H1 (cell line): ENCODE results near the gene NRSN2. TPM values are rescaled to one million over a fixed set of nuclear protein-coding genes. Genes with fewer than 3 reads are reported as not detected.

Source experiments
- CTCF ChIA-PET: fragments of 300-600 bp; sonication (Branson Sonifier 250); formaldehyde crosslinking; loops from one replicate; lab custom pipeline; 2021; ENCODE audit not compliant: partially characterized antibody; lab: Charles Lee
- POLR2A ChIA-PET: fragments of 300-600 bp; sonication (Branson Sonifier 250); formaldehyde crosslinking; loops from one replicate; lab custom pipeline; 2021; ENCODE audit warnings: inconsistent platforms; ENCODE audit not compliant: partially characterized antibody; lab: Charles Lee
- DNase-seq, 2 experiments: peaks; one replicate each; pipeline versions ENCODE4 v3.0.0 to v3.0.0-alpha.2; 2010 to 2022; ENCODE audit warnings: low spot score in 2 of 2, low read depth in 1 of 2, mixed read lengths in 1 of 2
- FAIRE-seq: peaks from 2 replicates; lab custom pipeline; 2011; peaks lifted over from hg19 to GRCh38; lab: Jason Lieb, UNC
- H2AFZ ChIP-seq: 2 replicates; pipeline ENCODE4 v1.8.1; 2012; ENCODE audit warnings: low read length, inconsistent platforms
- H2AK5ac ChIP-seq: 2 replicates; pipeline ENCODE4 v1.6.1; 2013; ENCODE audit warnings: low read depth, low read length
- H2BK120ac ChIP-seq: replicated peaks from 2 replicates; pipeline ENCODE3; 2013; ENCODE audit warnings: low read depth, low read length, inconsistent platforms
- H2BK12ac ChIP-seq: 2 replicates; pipeline ENCODE4 v1.6.1; 2013; ENCODE audit warnings: low read depth, low read length
- H2BK15ac ChIP-seq: 2 replicates; pipeline ENCODE4 v1.6.1; 2013; ENCODE audit warnings: low read length
- H2BK20ac ChIP-seq: 2 replicates; pipeline ENCODE4 v1.6.1; 2013; ENCODE audit warnings: low read length
- H2BK5ac ChIP-seq: 2 replicates; pipeline ENCODE4 v1.6.1; 2013; ENCODE audit warnings: low read depth, low read length
- H3K14ac ChIP-seq: 2 replicates; pipeline ENCODE4 v1.6.1; 2013; ENCODE audit warnings: inconsistent platforms; ENCODE audit not compliant: insufficient read length
- H3K18ac ChIP-seq: 2 replicates; pipeline ENCODE4 v1.6.1; 2013; ENCODE audit warnings: low read length; ENCODE audit errors: extremely low read depth
- H3K23ac ChIP-seq: 2 replicates; pipeline ENCODE4 v1.6.1; 2013; ENCODE audit warnings: inconsistent platforms; ENCODE audit not compliant: insufficient read length
- H3K23me2 ChIP-seq: 2 replicates; pipeline ENCODE4 v1.6.1; 2013; ENCODE audit warnings: low read depth, low read length
- H3K27ac ChIP-seq: 2 replicates; pipeline ENCODE4 v1.6.1; 2011; ENCODE audit warnings: low read depth, low read length, inconsistent platforms
- H3K27me3 ChIP-seq, 4 experiments: replicated peaks in 1 of 4; 1 replicate in 1 of 4; 2 replicates in 3 of 4; pipeline versions ENCODE4 v1.6.1 to v1.8.1; 2011 to 2013; ENCODE audit warnings: low read length in 3 of 4, mild to moderate bottlenecking in 3 of 4, inconsistent platforms in 2 of 4, mixed read lengths in 2 of 4, moderate library complexity in 1 of 4; ENCODE audit not compliant: control insufficient read depth in 3 of 4, insufficient read depth in 3 of 4; ENCODE audit errors: extremely low read depth in 1 of 4
- H3K36me3 ChIP-seq, 4 experiments: 2 replicates each; pipeline versions ENCODE4 v1.6.1 to v1.8.1; 2011 to 2013; ENCODE audit warnings: mild to moderate bottlenecking in 4 of 4, low read length in 3 of 4, moderate library complexity in 2 of 4, control low read depth in 1 of 4, inconsistent platforms in 1 of 4; ENCODE audit not compliant: insufficient read depth in 4 of 4, control insufficient read depth in 2 of 4
- H3K4ac ChIP-seq: replicated peaks from 2 replicates; pipeline ENCODE3; 2013; ENCODE audit warnings: low read length, low read depth, mixed read lengths, inconsistent platforms; ENCODE audit not compliant: insufficient read length
- H3K4me1 ChIP-seq, 4 experiments: replicated peaks in 1 of 4; 1 replicate in 1 of 4; 2 replicates in 3 of 4; pipeline versions ENCODE4 v1.6.1 to v1.8.1; 2011 to 2013; ENCODE audit warnings: low read length in 3 of 4, inconsistent platforms in 2 of 4, mixed read lengths in 1 of 4; ENCODE audit not compliant: insufficient read depth in 4 of 4, control insufficient read depth in 3 of 4
- H3K4me2 ChIP-seq, 2 experiments: 2 replicates each; pipeline versions ENCODE4 v1.6.1 to v1.8.1; 2011 to 2013; ENCODE audit warnings: low read depth in 2 of 2, low read length in 2 of 2, control low read depth in 1 of 2, inconsistent platforms in 1 of 2, mild to moderate bottlenecking in 1 of 2; ENCODE audit not compliant: insufficient read depth in 1 of 2
- H3K4me3 ChIP-seq, 4 experiments: fragments of 200-600, 300-600 bp in 1 of 4; sonication (generic), shearing (Covaris generic), sonication (Bioruptor Twin) in 1 of 4; 2 replicates each; pipeline versions ENCODE4 v1.5.1 to v1.8.1; 2011 to 2016; ENCODE audit warnings: low read length in 4 of 4, low read depth in 3 of 4, control low read depth in 2 of 4, inconsistent platforms in 2 of 4, mild to moderate bottlenecking in 2 of 4, mixed read lengths in 1 of 4, moderate library complexity in 1 of 4; ENCODE audit not compliant: insufficient read depth in 2 of 4; ENCODE audit errors: extremely low read depth in 1 of 4
- H3K56ac ChIP-seq: replicated peaks from 2 replicates; pipeline ENCODE3; 2013; ENCODE audit warnings: low read depth, mild to moderate bottlenecking, mixed read lengths, low read length, inconsistent platforms; ENCODE audit not compliant: insufficient read length
- H3K79me1 ChIP-seq: 2 replicates; pipeline ENCODE4 v1.6.1; 2013; ENCODE audit warnings: low read depth, low read length, control low read depth
- H3K79me2 ChIP-seq, 2 experiments: 2 replicates each; pipeline versions ENCODE4 v1.6.1 to v1.8.1; 2012 to 2013; ENCODE audit warnings: low read length in 2 of 2, mild to moderate bottlenecking in 2 of 2, inconsistent platforms in 1 of 2; ENCODE audit not compliant: insufficient read depth in 2 of 2, control insufficient read depth in 1 of 2
- H3K9ac ChIP-seq, 4 experiments: replicated peaks in 1 of 4; 1 replicate in 1 of 4; 2 replicates in 3 of 4; pipeline versions ENCODE4 v1.6.1 to v1.8.1; 2011 to 2013; ENCODE audit warnings: low read depth in 3 of 4, low read length in 3 of 4, control low read depth in 2 of 4, mild to moderate bottlenecking in 2 of 4, moderate library complexity in 2 of 4, inconsistent platforms in 1 of 4; ENCODE audit errors: extremely low read depth in 1 of 4
- H3K9me3 ChIP-seq, 2 experiments: 2 replicates each; pipeline versions ENCODE4 v1.6.1 to v1.8.1; 2012 to 2013; ENCODE audit warnings: mild to moderate bottlenecking in 2 of 2, moderate library complexity in 2 of 2, control low read depth in 1 of 2, inconsistent platforms in 1 of 2, low read depth in 1 of 2, low read length in 1 of 2, mixed read lengths in 1 of 2; ENCODE audit not compliant: insufficient read depth in 2 of 2
- H4K20me1 ChIP-seq, 2 experiments: replicated peaks in 1 of 2; 2 replicates each; pipeline versions ENCODE3 to v1.8.1; 2011 to 2013; ENCODE audit warnings: inconsistent platforms in 2 of 2, low read length in 2 of 2, mild to moderate bottlenecking in 1 of 2; ENCODE audit not compliant: insufficient read depth in 2 of 2, control insufficient read depth in 1 of 2
- H4K5ac ChIP-seq: 2 replicates; pipeline ENCODE4 v1.6.1; 2013; ENCODE audit warnings: low read length, low read depth, mixed read lengths, inconsistent platforms; ENCODE audit not compliant: insufficient read length
- H4K8ac ChIP-seq: 2 replicates; pipeline ENCODE4 v1.8.0; 2013; ENCODE audit warnings: mild to moderate bottlenecking, moderate library complexity, low read length, inconsistent platforms; ENCODE audit not compliant: insufficient read depth; ENCODE audit errors: extremely low read depth
- H4K91ac ChIP-seq: replicated peaks from 2 replicates; pipeline ENCODE3; 2013; ENCODE audit warnings: low read length, mixed read lengths, inconsistent platforms; ENCODE audit not compliant: insufficient read length
- CTCF ChIP-seq, 3 experiments: IDR thresholded peaks; 1 replicate in 2 of 3; 2 replicates in 1 of 3; pipeline versions ENCODE4 v1.5.1 to v1.6.1; 2011; ENCODE audit warnings: low read length in 3 of 3, mild to moderate bottlenecking in 3 of 3, inconsistent platforms in 2 of 3, low read depth in 1 of 3, moderate library complexity in 1 of 3; ENCODE audit not compliant: insufficient read depth in 1 of 3; ENCODE audit errors: control extremely low read depth in 1 of 3
- HDAC2 ChIP-seq, 2 experiments: fragments of 300-600 bp in 1 of 2; sonication (generic) in 1 of 2; IDR thresholded peaks; 2 replicates each; pipeline ENCODE4 v1.6.1; 2011 to 2012; ENCODE audit warnings: low read depth in 2 of 2, low read length in 2 of 2, mild to moderate bottlenecking in 2 of 2, moderate library complexity in 2 of 2, borderline replicate concordance in 1 of 2, inconsistent platforms in 1 of 2
- POLR2AphosphoS5 ChIP-seq: IDR thresholded peaks from 2 replicates; pipeline ENCODE4 v1.6.1; 2011; ENCODE audit warnings: low read depth, low read length
- WGBS, 2 experiments: shearing (Covaris generic) in 1 of 2; methylation state at CpG; one replicate each; pipeline versions ENCODE4 v1.1.6 to v1.1.7; 2013 to 2015; ENCODE audit warnings: low lambda C conversion rate in 2 of 2, mixed read lengths in 2 of 2, inconsistent platforms in 1 of 2, low coverage in 1 of 2, missing lambda C conversion rate in 1 of 2; ENCODE audit not compliant: insufficient replicate concordance in 2 of 2, insufficient coverage in 1 of 2, insufficient read length in 1 of 2; ENCODE audit errors: extremely low coverage in 1 of 2, missing lambda C conversion rate in 1 of 2; 5-methylcytosine and 5-hydroxymethylcytosine counted together
- polyA plus RNA-seq, 7 experiments: library from polyadenylated mRNA; depleted of rRNA in 3 of 7; stranded (reverse) in 5 of 7; unstranded in 2 of 7; fragments of >200 nt in 5 of 7; fragments of 200-250 nt in 2 of 7; gene quantifications; 1 replicate in 5 of 7; 2 replicates in 1 of 7; 4 replicates in 1 of 7; pipeline versions ENCODE4 v1.2.1 to v1.2.3, GENCODE V29; 2011 to 2013; ENCODE audit warnings: missing spikeins in 2 of 7, mixed read lengths in 2 of 7
- total RNA-seq: library from RNA; stranded (reverse); fragmentation: NEBNext Ultra II Directional; extraction: Animal tissue kit (Norgen Biotek cat#: 25700); gene quantifications from 2 replicates; pipeline ENCODE4 v1.2.1, GENCODE V29; 2021

NRSN2 gene
- total and polyA plus RNA-seq, 2 of the 8 experiments (the other 6 are each of a cell fraction or from before 2014, with no cell fraction given), result 19.4 to 33.3 TPM

GRCh38 chr20:328027-328974 lies 18.6 kb upstream of the NRSN2 start:
- peaks cover 9% of the 10 kb centered on the region; the same call in 1 of the 2 replicates for H3K23me2 ChIP-seq
- no peaks in the 10 kb centered on the region for H3K27me3 ChIP-seq
- no peak overlapping the region for H4K8ac ChIP-seq
- H3K79me1 ChIP-seq, result peaks cover 12% of the 10 kb centered on the region
- H3K4ac ChIP-seq, result no peak overlapping the region
- H2AK5ac ChIP-seq, result no peak overlapping the region
- no peak overlapping the region for H3K23ac ChIP-seq
- peaks cover 19 to 30% of the 10 kb centered on the region in 2 experiments for H4K20me1 ChIP-seq
- H3K9ac ChIP-seq, result peak overlapping the region; percentile 31 to 67 (median 45); a peak in 6 of 7 replicates
- H3K14ac ChIP-seq, result no peak overlapping the region
- TF ChIP-seq HDAC2 (IDR thresholded peaks at IDR 0.05; ENCODE audit: borderline replicate concordance in 1 of 2, low read depth in 2 of 2, low read length in 2 of 2), result no peak
- no peak for TF ChIP-seq CTCF (IDR thresholded peaks at IDR 0.05; ENCODE audit: control extremely low read depth in 1 of 3, insufficient read depth in 1 of 3, low read depth in 1 of 3, low read length in 3 of 3)
- peak; percentile 21; the same call in 1 of the 2 replicates for TF ChIP-seq POLR2AphosphoS5
- no peak overlapping the region for H2BK12ac ChIP-seq
- peaks cover 0 to 3% (median 0%) of the 10 kb centered on the region in 4 experiments; a peak in 1 of 8 replicates for H3K36me3 ChIP-seq
- no peak overlapping the region for H2BK15ac ChIP-seq
- POLR2A ChIA-PET, result interaction anchor here (0.6 to 5.0 kb wide), 8 partner anchors 11 to 100 kb away, joined by 3 to 85 read pairs (median 8); partner anchors contain the start of genes NRSN2 and ZCCHC3
- H2BK120ac ChIP-seq, result no peak overlapping the region
- H3K27ac ChIP-seq, result no peak overlapping the region
- DNase-seq (no peak), FAIRE-seq (no peak)
- peaks cover 12 to 26% (median 18%) of the 10 kb centered on the region in 4 experiments for H3K4me1 ChIP-seq
- 68% methylated on average over 17 of the region's 31 CpGs; no CpG with 5 or more reads in 1 of the 2 experiments for WGBS, 2 experiments
- no peak overlapping the region for H4K5ac ChIP-seq
- peaks cover 7 to 31% of the 10 kb centered on the region in 2 experiments for H3K79me2 ChIP-seq
- H2BK20ac ChIP-seq, result no peak overlapping the region
- H2AFZ ChIP-seq, result no peak overlapping the region
- no peak overlapping the region for H3K18ac ChIP-seq
- H3K56ac ChIP-seq, result no peak overlapping the region
- no peak overlapping the region for H2BK5ac ChIP-seq
- H3K4me3 ChIP-seq, result peak overlapping the region; percentile 68 to 92 (median 79)
- peak overlapping the region; percentile 94 to 98 for H3K4me2 ChIP-seq
- no peak overlapping the region for H4K91ac ChIP-seq
- no peaks in the 10 kb centered on the region for H3K9me3 ChIP-seq
- CTCF ChIA-PET, result interaction anchor here (3.6 to 5.9 kb wide), 5 partner anchors 18 to 62 kb away, joined by 30 to 54 read pairs (median 34); partner anchors contain the start of gene NRSN2
